Measurements from ENCODE around the gene NT5DC2.

- TF ChIP-seq CTCF (IDR thresholded peaks at IDR 0.05; ENCODE audit: insufficient read depth, low read depth, low read length) (no peak), EZH2 (IDR thresholded peaks at IDR 0.05; ENCODE audit: insufficient read depth, low read length) (no peak)
These were observed 17.0 kb downstream of the NT5DC2 start for GRCh38 chr3:52516509-52517195.

Data from astrocyte (in vitro differentiated cells and primary cell).